ENCODE measurements around the gene AOPEP.

GRCh38 chr9:94931740-94932139 is 205.2 kb downstream of the AOPEP start:
- TF ChIP-seq IRF3 (IDR thresholded peaks at IDR 0.05; ENCODE audit: low read depth, low read length) = no peak
- TF ChIP-seq FOXM1 (IDR thresholded peaks at IDR 0.05; ENCODE audit: low read depth) = no peak
- no peak for TF ChIP-seq FOXJ3 (CRISPR knock-in tag; IDR thresholded peaks at IDR 0.05)
- TF ChIP-seq CTCF (IDR thresholded peaks at IDR 0.05) = no peak
- TF ChIP-seq CHD2 (IDR thresholded peaks at IDR 0.05; ENCODE audit: low read length, partially characterized antibody) = no peak
- no peak for TF ChIP-seq MAX (IDR thresholded peaks at IDR 0.05; ENCODE audit: low read depth)
- no peak for TF ChIP-seq EP300 (IDR thresholded peaks at IDR 0.05; ENCODE audit: borderline replicate concordance in 1 of 2, low read depth in 1 of 2, low read length in 1 of 2)
- no peak for TF ChIP-seq JUND (IDR thresholded peaks at IDR 0.05)
- TF ChIP-seq RAD21 (IDR thresholded peaks at IDR 0.05; ENCODE audit: low read length) = no peak
- TF ChIP-seq YY1 (IDR thresholded peaks at IDR 0.05; ENCODE audit: low read depth) = no peak
- no peak for TF ChIP-seq REST (IDR thresholded peaks at IDR 0.05; ENCODE audit: low read depth, low read length)
- TF ChIP-seq POLR2AphosphoS5 (IDR thresholded peaks at IDR 0.05; ENCODE audit: low read depth, low read length) = no peak
